Measurements from ENCODE around the gene CCL22.

- TF ChIP-seq, protein P1, sequence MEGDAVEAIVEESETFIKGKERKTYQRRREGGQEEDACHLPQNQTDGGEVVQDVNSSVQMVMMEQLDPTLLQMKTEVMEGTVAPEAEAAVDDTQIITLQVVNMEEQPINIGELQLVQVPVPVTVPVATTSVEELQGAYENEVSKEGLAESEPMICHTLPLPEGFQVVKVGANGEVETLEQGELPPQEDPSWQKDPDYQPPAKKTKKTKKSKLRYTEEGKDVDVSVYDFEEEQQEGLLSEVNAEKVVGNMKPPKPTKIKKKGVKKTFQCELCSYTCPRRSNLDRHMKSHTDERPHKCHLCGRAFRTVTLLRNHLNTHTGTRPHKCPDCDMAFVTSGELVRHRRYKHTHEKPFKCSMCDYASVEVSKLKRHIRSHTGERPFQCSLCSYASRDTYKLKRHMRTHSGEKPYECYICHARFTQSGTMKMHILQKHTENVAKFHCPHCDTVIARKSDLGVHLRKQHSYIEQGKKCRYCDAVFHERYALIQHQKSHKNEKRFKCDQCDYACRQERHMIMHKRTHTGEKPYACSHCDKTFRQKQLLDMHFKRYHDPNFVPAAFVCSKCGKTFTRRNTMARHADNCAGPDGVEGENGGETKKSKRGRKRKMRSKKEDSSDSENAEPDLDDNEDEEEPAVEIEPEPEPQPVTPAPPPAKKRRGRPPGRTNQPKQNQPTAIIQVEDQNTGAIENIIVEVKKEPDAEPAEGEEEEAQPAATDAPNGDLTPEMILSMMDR (IDR thresholded peaks at IDR 0.05; ENCODE audit: low read depth, low read length), result no peak
- TF ChIP-seq EZH2phosphoT487 (IDR thresholded peaks at IDR 0.05; ENCODE audit: low read depth), result no peak
These were observed 16.9 kb upstream of the CCL22 start for GRCh38 chr16:57341441-57342303.
